Stomach (tissue), 9 donors: ENCODE results near the gene KLF8. TPM values are rescaled to one million over a fixed set of nuclear protein-coding genes. Genes with fewer than 3 reads are reported as not detected.

Experiments
- DNase-seq, 2 donors: peaks; one replicate each; pipeline versions ENCODE4 v3.0.0 to v3.0.0-alpha.2; 2013 to 2019
- H3K27ac ChIP-seq, 5 donors: fragments of 200-600 bp in 4 of 5; sonication (generic) in 4 of 5; one replicate each; pipeline ENCODE4 v1.5.1; 2013 to 2019; ENCODE audit warnings: mild to moderate bottlenecking in 1 of 5, moderate library complexity in 1 of 5
- H3K27me3 ChIP-seq, 3 donors: fragments of 200-600 bp; sonication (generic); one replicate each; pipeline ENCODE4 v1.5.1; 2017 to 2019; ENCODE audit warnings: mixed run types in 1 of 3
- H3K36me3 ChIP-seq, 4 donors: fragments of 200-600 bp; sonication (generic); 1 replicate in 3 of 4; 2 replicates in 1 of 4; pipeline ENCODE4 v1.5.1; 2016 to 2019
- H3K4me1 ChIP-seq, 4 donors: fragments of 200-600 bp; sonication (generic); one replicate each; pipeline ENCODE4 v1.5.1; 2016 to 2019
- H3K4me3 ChIP-seq, 4 donors: fragments of 200-600 bp; sonication (generic) in 3 of 4; one replicate each; pipeline ENCODE4 v1.5.1; 2016 to 2019; ENCODE audit warnings: mild to moderate bottlenecking in 1 of 4
- H3K9me3 ChIP-seq, 4 donors: fragments of 200-600 bp; sonication (generic); one replicate each; pipeline ENCODE4 v1.5.1; 2016 to 2019
- CTCF ChIP-seq, 7 experiments: fragments of 450-650 bp in 4 of 7; fragments of 200-600 bp in 3 of 7; sonication (generic) in 3 of 7; IDR thresholded peaks; one replicate each; pipeline ENCODE4 v1.5.1; 2016 to 2019; ENCODE audit warnings: antibody characterized with exemption in 7 of 7, control low read depth in 2 of 7, mild to moderate bottlenecking in 1 of 7
- EP300 ChIP-seq: sonication (generic); formaldehyde crosslinking; IDR thresholded peaks from one replicate; pipeline ENCODE4 v1.6.1; 2017; ENCODE audit warnings: antibody characterized with exemption
- POLR2A ChIP-seq, 4 donors: fragments of 450-650 bp; IDR thresholded peaks; one replicate each; pipeline ENCODE4 v1.6.1; 2016; ENCODE audit warnings: antibody characterized with exemption in 4 of 4, control low read depth in 2 of 4, mild to moderate bottlenecking in 1 of 4, moderate library complexity in 1 of 4
- POLR2AphosphoS5 ChIP-seq, 3 donors: sonication (generic); formaldehyde crosslinking; IDR thresholded peaks; one replicate each; pipeline ENCODE4 v1.6.1; 2016; ENCODE audit warnings: antibody characterized with exemption in 3 of 3
- WGBS, 5 donors: extraction: QIAGEN DNeasy Blood & Tissue Kit in 3 of 5; methylation state at CpG; one replicate each; pipeline versions ENCODE4 v1.1.5 to v1.1.7; 2013 to 2018; 5-methylcytosine and 5-hydroxymethylcytosine counted together
- intact Hi-C: fragments of 100-400 bp; cut with DNase I; formaldehyde crosslinking; loops from one replicate; pipeline ENCODE4 v1.15.1; 2023; ENCODE audit warnings: low total_unique reads
- polyA plus RNA-seq, 3 donors: library from polyadenylated mRNA; stranded (reverse); fragments of 200-250 nt; gene quantifications; one replicate each; pipeline ENCODE4 v1.2.3, GENCODE V29; 2013
- total RNA-seq, 5 donors: library from RNA; depleted of rRNA; stranded (reverse); fragments of >200 nt; gene quantifications; one replicate each; pipeline versions ENCODE4 v1.1.0 to v1.2.3, GENCODE V29; 2014 to 2016
- donor health status: healthy with polysubstance abuse.
- donor health status: Bipolar disorder and iron deficiency.
- donor health status: healthy.

The KLF8 gene
- total and polyA plus RNA-seq, 8 donors, result 0.29 to 15.2 (median 6.5) TPM

- intact Hi-C loops, result no loop called here
- H3K27me3 ChIP-seq, result no peaks in the 10 kb centered on the region
- 33 to 59% (median 51%) methylated on average over 3 to 4 of the region's 4 CpGs for WGBS, 5 donors
- TF ChIP-seq EP300 (no peak), CTCF (IDR thresholded peaks at IDR 0.05) (no peak), POLR2AphosphoS5 (IDR thresholded peaks at IDR 0.05) (no peak), POLR2A (IDR thresholded peaks at IDR 0.05) (no peak)
- no peaks in the 10 kb centered on the region for H3K4me1 ChIP-seq
- DNase-seq, result peak in 1 of 2 donors; percentile 8
- H3K4me3 ChIP-seq, result no peak overlapping the region
- no peak overlapping the region for H3K27ac ChIP-seq
- no peaks in the 10 kb centered on the region for H3K36me3 ChIP-seq
- no peaks in the 10 kb centered on the region for H3K9me3 ChIP-seq
Observed at GRCh38 chrX:56219700-56220099, 12.5 kb upstream of the KLF8 start.

- 65 to 78% (median 72%) methylated on average over 5 of the region's 5 CpGs for WGBS, 5 donors
- no peaks in the 10 kb centered on the region for H3K9me3 ChIP-seq
Observed at GRCh38 chrX:56221101-56221500, 11.1 kb upstream of the KLF8 start.

GRCh38 chrX:56222473-56223000 lies 9.6 kb upstream of the KLF8 start:
- H3K27me3 ChIP-seq, result no peaks in the 10 kb centered on the region
- no peak for DNase-seq
- H3K9me3 ChIP-seq, result no peaks in the 10 kb centered on the region
- 92 to 96% (median 93%) methylated on average over 13 to 28 of the region's 28 CpGs; no CpG with 5 or more reads in 1 of the 5 donors for WGBS, 5 donors
- H3K4me1 ChIP-seq, result no peaks in the 10 kb centered on the region
- no peak overlapping the region for H3K4me3 ChIP-seq
- intact Hi-C loops, result no loop called here
- H3K36me3 ChIP-seq, result no peaks in the 10 kb centered on the region
- TF ChIP-seq CTCF (IDR thresholded peaks at IDR 0.05), result no peak
- TF ChIP-seq EP300, result no peak
- H3K27ac ChIP-seq, result no peak overlapping the region

More at GRCh38 chrX:56221101-56221500, 11.1 kb upstream of the KLF8 start:
- DNase-seq, result no peak
- Histone ChIP-seq H3K27me3 (no peaks in the 10 kb centered on the region), H3K36me3 (no peaks in the 10 kb centered on the region), H3K27ac (no peak overlapping the region), H3K4me1 (no peaks in the 10 kb centered on the region), H3K4me3 (no peak overlapping the region)
- intact Hi-C loops, result no loop called here
- TF ChIP-seq POLR2AphosphoS5 (IDR thresholded peaks at IDR 0.05), result no peak
- TF ChIP-seq CTCF (IDR thresholded peaks at IDR 0.05), result no peak
- no peak for TF ChIP-seq POLR2A (IDR thresholded peaks at IDR 0.05)
- no peak for TF ChIP-seq EP300

- H3K4me3 ChIP-seq, result no peak overlapping the region
- no peak overlapping the region for H3K27ac ChIP-seq
- no peak for DNase-seq
- no peaks in the 10 kb centered on the region for H3K27me3 ChIP-seq
- TF ChIP-seq POLR2A (IDR thresholded peaks at IDR 0.05) (no peak), POLR2AphosphoS5 (IDR thresholded peaks at IDR 0.05) (no peak)
- no peaks in the 10 kb centered on the region for H3K36me3 ChIP-seq
- WGBS, 5 donors, result 42 to 71% (median 64%) methylated on average over 1 of the region's 1 CpG
- no peaks in the 10 kb centered on the region for H3K9me3 ChIP-seq
- peaks cover 0 to 11% (median 0%) of the 10 kb centered on the region in 4 donors for H3K4me1 ChIP-seq
- intact Hi-C loops, result no loop called here
Observed at GRCh38 chrX:56226980-56227379, 5.2 kb upstream of the KLF8 start.

GRCh38 chrX:56228914-56229313 lies 3.2 kb upstream of the KLF8 start:
- WGBS, 5 donors, result 13 to 47% (median 23%) methylated on average over 2 of the region's 2 CpGs
- Histone ChIP-seq H3K27me3 (peaks cover 0 to 8% (median 0%) of the 10 kb centered on the region in 3 donors), H3K4me3 (no peak overlapping the region), H3K36me3 (no peaks in the 10 kb centered on the region), H3K9me3 (no peaks in the 10 kb centered on the region), H3K4me1 (peaks cover 0 to 11% (median 0%) of the 10 kb centered on the region in 4 donors), H3K27ac (peak overlapping the region in 2 of 5 donors; percentile 2 to 6)
- TF ChIP-seq EP300 (no peak), POLR2AphosphoS5 (IDR thresholded peaks at IDR 0.05) (no peak), POLR2A (IDR thresholded peaks at IDR 0.05) (no peak), CTCF (IDR thresholded peaks at IDR 0.05) (no peak)
- peak in 1 of 2 donors; percentile 44 for DNase-seq
- intact Hi-C loops, result no loop called here
